ENCODE results near the gene BCOR.

The BCOR gene

DNA sequence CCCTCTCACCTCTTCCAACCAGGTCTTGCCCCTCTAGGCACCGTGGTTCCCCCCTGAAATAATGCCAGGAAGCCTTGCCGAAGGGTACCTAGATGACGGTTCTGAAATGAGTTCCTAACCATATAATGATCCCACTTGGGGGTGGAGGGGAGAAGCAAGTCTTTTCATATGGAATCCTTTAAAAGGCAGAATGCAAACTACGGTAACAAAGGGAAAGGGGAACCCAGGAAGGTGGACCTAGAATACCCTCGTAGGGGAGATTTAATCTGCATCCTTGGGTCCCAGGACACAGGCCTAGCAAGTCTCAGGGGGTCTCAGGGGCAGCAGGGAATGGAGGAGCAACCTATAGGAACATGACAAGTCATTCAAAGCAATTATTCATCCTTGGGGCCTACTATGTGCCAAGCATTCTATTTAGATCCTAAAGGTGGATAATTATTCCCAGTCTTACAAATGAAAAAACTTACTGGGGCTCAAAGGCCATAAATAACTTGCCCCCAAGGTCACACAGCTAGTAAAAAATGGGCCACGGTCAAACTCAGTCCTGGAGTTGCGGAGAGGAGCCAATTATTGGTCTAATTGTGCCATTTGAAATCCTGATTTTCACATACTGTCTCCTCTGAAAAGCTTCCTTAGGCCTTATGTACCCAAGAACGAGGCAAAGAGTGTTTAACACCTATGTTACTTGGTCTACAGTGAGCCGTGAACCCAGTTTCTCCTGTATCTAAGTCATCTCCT lies 8.8 kb downstream of the BCOR start:
- no peak for TF ChIP-seq GABPA (IDR thresholded peaks at IDR 0.05; ENCODE audit: low read depth)
- TF ChIP-seq, protein P1, sequence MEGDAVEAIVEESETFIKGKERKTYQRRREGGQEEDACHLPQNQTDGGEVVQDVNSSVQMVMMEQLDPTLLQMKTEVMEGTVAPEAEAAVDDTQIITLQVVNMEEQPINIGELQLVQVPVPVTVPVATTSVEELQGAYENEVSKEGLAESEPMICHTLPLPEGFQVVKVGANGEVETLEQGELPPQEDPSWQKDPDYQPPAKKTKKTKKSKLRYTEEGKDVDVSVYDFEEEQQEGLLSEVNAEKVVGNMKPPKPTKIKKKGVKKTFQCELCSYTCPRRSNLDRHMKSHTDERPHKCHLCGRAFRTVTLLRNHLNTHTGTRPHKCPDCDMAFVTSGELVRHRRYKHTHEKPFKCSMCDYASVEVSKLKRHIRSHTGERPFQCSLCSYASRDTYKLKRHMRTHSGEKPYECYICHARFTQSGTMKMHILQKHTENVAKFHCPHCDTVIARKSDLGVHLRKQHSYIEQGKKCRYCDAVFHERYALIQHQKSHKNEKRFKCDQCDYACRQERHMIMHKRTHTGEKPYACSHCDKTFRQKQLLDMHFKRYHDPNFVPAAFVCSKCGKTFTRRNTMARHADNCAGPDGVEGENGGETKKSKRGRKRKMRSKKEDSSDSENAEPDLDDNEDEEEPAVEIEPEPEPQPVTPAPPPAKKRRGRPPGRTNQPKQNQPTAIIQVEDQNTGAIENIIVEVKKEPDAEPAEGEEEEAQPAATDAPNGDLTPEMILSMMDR (IDR thresholded peaks at IDR 0.05; ENCODE audit: insufficient read depth, low read length), result no peak
- TF ChIP-seq POLR2AphosphoS5 (IDR thresholded peaks at IDR 0.05; ENCODE audit: low read depth), result no peak
- TF ChIP-seq, protein P2, sequence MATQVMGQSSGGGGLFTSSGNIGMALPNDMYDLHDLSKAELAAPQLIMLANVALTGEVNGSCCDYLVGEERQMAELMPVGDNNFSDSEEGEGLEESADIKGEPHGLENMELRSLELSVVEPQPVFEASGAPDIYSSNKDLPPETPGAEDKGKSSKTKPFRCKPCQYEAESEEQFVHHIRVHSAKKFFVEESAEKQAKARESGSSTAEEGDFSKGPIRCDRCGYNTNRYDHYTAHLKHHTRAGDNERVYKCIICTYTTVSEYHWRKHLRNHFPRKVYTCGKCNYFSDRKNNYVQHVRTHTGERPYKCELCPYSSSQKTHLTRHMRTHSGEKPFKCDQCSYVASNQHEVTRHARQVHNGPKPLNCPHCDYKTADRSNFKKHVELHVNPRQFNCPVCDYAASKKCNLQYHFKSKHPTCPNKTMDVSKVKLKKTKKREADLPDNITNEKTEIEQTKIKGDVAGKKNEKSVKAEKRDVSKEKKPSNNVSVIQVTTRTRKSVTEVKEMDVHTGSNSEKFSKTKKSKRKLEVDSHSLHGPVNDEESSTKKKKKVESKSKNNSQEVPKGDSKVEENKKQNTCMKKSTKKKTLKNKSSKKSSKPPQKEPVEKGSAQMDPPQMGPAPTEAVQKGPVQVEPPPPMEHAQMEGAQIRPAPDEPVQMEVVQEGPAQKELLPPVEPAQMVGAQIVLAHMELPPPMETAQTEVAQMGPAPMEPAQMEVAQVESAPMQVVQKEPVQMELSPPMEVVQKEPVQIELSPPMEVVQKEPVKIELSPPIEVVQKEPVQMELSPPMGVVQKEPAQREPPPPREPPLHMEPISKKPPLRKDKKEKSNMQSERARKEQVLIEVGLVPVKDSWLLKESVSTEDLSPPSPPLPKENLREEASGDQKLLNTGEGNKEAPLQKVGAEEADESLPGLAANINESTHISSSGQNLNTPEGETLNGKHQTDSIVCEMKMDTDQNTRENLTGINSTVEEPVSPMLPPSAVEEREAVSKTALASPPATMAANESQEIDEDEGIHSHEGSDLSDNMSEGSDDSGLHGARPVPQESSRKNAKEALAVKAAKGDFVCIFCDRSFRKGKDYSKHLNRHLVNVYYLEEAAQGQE (IDR thresholded peaks at IDR 0.05; ENCODE audit: insufficient replicate concordance, low read depth), result no peak
- no peak for TF ChIP-seq SPI1 (IDR thresholded peaks at IDR 0.05; ENCODE audit: borderline replicate concordance, low read depth)
- Histone ChIP-seq H3K4me3 (replicated peaks; ENCODE audit: insufficient read depth, low read length) (no peak overlapping the region), H3K27ac (replicated peaks) (no peak overlapping the region), H3K27me3 (ENCODE audit: insufficient read depth, poor library complexity, severe bottlenecking) (no peaks in the 10 kb centered on the region)
- no peak for DNase-seq (ENCODE audit: low read depth in 1 of 2, low spot score in 1 of 2)

DNA sequence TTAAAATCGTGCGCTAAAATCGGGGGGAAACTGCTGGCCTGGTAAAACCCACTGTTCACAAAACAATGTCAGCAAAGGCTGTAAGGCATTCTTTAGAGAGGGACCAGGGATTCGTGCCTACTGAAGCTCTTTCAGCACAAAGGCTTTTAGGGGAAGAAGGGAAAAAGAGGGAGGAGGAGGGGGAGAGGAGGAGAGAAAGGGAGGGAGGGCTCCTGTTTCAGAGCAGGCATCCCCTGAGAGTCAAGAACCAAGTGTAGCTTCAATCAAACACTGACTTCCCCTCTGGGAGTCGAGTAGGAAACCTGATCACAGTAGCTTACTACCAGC lies 9.5 kb downstream of the BCOR start:
- Histone ChIP-seq H3K27me3 (ENCODE audit: insufficient read depth, poor library complexity, severe bottlenecking) (no peaks in the 10 kb centered on the region), H3K4me3 (replicated peaks; ENCODE audit: insufficient read depth, low read length) (no peak overlapping the region), H3K27ac (replicated peaks) (no peak overlapping the region)
- TF ChIP-seq, protein P1 (IDR thresholded peaks at IDR 0.05; ENCODE audit: insufficient read depth, low read length), result no peak
- no peak for TF ChIP-seq POLR2AphosphoS5 (IDR thresholded peaks at IDR 0.05; ENCODE audit: low read depth)
- TF ChIP-seq, protein P2 (IDR thresholded peaks at IDR 0.05; ENCODE audit: insufficient replicate concordance, low read depth), result no peak
- no peak for TF ChIP-seq GABPA (IDR thresholded peaks at IDR 0.05; ENCODE audit: low read depth)
- no peak for TF ChIP-seq SPI1 (IDR thresholded peaks at IDR 0.05; ENCODE audit: borderline replicate concordance, low read depth)
- no peak for DNase-seq (ENCODE audit: low read depth in 1 of 2, low spot score in 1 of 2)

DNA sequence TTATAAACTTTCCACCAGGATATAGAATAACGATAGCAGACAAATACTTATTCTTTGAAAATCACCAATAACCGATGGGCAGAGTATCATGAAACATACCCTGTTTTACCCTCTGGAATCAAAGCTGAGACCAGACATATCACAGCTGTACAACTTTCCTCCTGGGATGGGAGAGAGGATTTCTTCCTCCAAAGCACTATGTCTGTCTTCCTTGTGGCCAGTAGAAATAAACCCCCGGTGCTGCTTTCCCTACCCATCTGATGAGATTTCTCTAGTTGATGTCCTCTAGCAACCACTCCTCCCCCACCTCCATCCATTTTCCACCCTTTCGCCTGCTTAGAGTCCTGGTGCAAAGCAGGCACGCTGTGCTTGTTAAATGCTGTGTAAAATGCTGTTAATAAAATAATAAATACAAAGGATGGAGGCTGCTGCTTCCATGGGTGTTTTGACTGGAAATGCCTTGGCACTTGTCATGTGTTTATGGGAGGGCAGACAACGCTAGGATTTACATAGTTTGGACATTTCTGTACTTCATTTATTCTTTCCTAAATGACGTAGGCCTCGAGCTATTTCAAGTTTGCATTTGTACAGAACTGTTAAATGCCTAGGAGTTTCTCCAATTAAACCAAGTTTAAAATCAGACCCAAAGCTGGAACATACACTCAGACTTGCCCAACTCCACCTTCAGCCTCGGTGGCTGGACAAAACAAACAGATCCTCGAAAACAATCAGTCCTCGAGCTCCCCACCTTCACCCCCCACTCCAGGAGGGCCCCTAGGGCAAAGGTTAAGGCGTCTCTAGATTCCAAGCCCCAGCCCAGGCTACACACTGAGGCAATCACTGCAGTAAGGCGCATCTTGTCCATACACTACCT lies 10.1 kb downstream of the BCOR start:
- Histone ChIP-seq H3K27me3 (ENCODE audit: insufficient read depth, poor library complexity, severe bottlenecking) (no peaks in the 10 kb centered on the region), H3K4me3 (replicated peaks; ENCODE audit: insufficient read depth, low read length) (no peak overlapping the region), H3K27ac (replicated peaks) (no peak overlapping the region)
- DNase-seq (ENCODE audit: low read depth in 1 of 2, low spot score in 1 of 2), result no peak
- no peak for TF ChIP-seq POLR2AphosphoS5 (IDR thresholded peaks at IDR 0.05; ENCODE audit: low read depth)
- no peak for TF ChIP-seq SPI1 (IDR thresholded peaks at IDR 0.05; ENCODE audit: borderline replicate concordance, low read depth)
- TF ChIP-seq, protein P2 (IDR thresholded peaks at IDR 0.05; ENCODE audit: insufficient replicate concordance, low read depth), result no peak
- TF ChIP-seq, protein P1 (IDR thresholded peaks at IDR 0.05; ENCODE audit: insufficient read depth, low read length), result no peak
- TF ChIP-seq GABPA (IDR thresholded peaks at IDR 0.05; ENCODE audit: low read depth), result no peak
